ENCODE measurements around the gene TPST2.

TPST2 gene

DNA sequence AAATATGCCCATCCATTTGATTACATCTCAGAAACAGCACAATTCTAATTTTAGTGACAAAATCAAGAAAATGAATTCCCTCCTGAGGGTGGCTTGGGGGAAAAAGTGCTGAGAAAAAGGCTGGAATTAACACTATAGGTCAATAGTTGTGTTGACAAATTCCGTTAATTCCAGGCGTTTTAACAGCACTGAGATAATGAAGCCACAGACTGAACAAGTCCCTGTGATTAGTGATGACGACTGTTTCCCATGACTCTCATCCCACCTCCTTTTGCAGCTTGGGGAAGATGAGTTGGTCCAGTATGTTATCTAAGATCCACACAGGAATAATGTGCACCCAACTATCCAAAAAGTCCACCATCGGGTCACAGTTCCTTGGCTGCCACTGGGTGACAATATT lies 93.5 kb downstream of the TPST2 start:
- no peak for DNase-seq (ENCODE audit: low spot score)

DNA sequence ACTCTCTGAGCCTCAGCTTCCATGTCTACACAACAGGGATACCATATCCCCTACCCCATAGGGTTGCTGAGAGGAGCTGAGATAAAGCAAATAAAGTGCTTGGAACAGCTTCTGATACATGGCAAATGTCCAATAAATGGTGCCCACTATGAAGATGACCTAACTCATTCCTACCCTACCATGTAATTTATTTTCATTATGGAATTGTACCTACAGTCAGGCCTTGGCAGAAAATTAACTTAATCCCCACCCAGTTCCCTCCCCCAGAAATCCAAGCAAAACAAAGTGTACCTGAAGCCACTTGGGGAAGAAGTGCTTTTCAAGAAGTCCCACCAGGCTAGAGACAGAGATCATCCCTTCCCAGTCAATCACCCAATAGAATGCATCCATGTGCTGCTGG lies 95.4 kb downstream of the TPST2 start:
- no peak for DNase-seq (ENCODE audit: low spot score)

DNA sequence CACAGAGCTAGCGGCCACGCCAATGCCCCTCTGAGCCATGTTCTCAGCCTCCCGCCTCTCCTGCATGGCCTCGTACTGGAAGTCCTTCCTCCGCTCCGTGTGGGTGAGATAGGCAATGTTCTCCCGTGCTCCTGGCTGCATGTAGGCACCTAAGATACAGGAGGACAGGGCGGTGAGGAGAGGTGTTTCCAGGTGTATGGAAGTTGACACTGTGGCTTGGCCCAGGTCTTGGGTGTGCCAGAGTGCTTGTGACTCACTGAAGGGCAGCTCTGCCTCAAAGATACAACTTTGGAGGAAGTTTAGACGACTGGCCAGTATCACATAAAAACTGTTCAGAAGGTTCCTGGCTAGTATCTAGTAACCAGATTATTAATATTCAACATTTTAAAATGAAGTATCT lies 97.7 kb downstream of the TPST2 start:
- DNase-seq (ENCODE audit: low spot score) = no peak

GRCh38 chr22:26489447-26490036 lies 100.4 kb downstream of the TPST2 start:
- DNase-seq (ENCODE audit: low spot score) = no peak

GRCh38 chr22:26487996-26488395 lies 101.9 kb downstream of the TPST2 start:
- no peak for DNase-seq (ENCODE audit: low spot score)

GRCh38 chr22:26486394-26486793 lies 103.5 kb downstream of the TPST2 start:
- no peak for DNase-seq (ENCODE audit: low spot score)

DNA sequence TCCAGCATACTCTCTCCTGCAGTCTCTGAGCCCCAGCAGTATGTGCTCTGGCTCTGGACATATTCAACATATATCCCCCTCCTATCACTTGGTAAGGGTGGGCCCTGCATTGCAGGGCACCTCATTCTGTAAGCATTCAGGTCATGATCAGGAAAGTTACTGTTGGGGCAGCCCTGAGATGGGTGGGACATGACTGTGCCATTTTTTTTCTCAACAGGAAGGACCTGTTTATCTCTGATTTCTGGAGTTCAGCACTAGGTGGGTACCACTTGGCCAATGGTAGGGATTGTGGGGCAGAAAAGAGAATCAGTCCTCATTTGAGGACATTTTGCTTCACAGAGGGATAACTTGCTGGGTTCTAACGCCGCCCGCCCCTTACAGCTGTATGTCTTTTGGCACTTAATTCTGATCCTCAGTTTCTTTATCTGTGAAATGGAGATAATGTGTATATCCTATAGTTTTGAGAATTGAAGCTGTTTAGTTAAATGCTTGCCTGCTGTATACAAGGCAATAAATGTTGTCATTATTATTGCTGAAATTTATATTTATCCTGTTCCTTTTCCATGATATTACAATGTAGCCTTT lies 104.0 kb downstream of the TPST2 start:
- no peak for DNase-seq (ENCODE audit: low spot score)

GRCh38 chr22:26485013-26485412 lies 104.9 kb downstream of the TPST2 start:
- DNase-seq (ENCODE audit: low spot score) = no peak

- no peak for DNase-seq (ENCODE audit: low spot score)
Measured at GRCh38 chr22:26484360-26484706, 105.6 kb downstream of the TPST2 start.

- DNase-seq (ENCODE audit: low spot score) = peak; percentile 91
Measured at GRCh38 chr22:26483439-26484359, 106.2 kb downstream of the TPST2 start, which contains the start of the genes HPS4 and SRRD. Gene HPS4, minus strand, starts transcription at chr22:26483783. Its CDS starts 2,021 bp downstream, at chr22:26481762. Gene SRRD, plus strand, starts transcription at chr22:26483877. Its CDS starts 14 bp downstream, at chr22:26483891.

DNA sequence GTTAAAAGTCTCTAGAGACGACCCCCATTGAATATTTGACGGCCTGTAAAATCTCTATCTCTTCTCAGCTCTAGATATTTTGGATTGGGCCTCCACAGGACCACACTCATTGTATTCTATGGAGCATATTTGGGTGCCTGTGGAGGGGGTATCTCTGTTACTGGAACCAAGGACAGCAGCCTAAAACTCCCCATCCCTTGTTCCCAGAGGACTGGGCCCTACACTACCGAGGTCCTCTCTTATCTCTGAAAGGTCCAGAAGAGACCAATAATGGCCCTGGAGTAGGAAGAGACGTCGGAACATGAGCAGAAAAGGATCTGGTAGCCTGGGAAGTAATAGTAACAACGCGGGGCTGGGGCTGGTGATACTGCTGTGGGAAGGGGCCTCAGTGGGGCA lies 106.9 kb downstream of the TPST2 start:
- no peak for DNase-seq (ENCODE audit: low spot score)

DNA sequence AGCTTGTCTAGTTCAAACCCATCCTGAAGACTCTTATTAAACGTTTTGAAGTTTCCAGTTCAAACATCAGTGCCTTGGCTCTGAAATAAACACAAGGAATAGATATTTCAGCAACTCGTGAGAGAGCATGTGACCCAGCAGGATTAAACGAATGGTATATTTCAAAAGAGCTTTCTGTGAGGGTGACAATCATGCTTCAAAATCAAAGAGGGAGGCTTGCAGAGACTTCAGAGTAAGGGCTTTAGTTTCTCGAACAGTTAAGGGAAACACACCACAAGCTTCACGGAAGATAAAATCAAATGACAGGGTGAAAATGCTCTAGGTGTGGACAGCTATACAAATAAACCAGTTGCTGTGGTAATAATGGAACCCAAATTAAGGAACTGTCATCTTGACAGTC lies 107.8 kb downstream of the TPST2 start:
- no peak for DNase-seq (ENCODE audit: low spot score)

- DNase-seq (ENCODE audit: low spot score) = no peak
Measured at GRCh38 chr22:26481694-26482093, 108.2 kb downstream of the TPST2 start.

DNA sequence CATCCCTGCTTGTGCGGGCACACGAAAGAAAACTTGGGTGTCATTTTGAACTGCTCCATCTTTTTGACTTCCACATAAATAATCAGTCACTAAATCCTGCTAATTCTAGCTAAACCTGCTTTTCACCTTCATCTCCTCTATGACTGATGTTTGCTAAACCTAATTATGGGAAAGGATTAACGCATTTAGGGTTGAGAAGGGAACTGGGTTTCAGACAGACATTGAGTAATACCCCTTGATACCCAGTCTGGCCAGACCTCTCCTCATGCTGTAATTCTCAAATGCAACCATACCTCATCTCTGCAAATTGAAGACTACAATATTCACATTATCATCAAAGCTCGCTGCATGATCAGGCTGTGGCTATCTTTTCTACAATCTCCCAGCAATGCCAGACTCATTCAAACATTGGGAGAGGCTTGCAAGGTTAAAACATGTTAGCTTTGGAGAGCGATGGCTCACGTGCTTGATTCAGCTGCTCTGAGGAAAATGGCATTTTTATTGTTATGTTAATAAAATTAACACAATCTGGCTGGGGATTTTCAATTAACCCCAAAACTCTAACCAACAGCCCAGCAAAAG lies 108.7 kb downstream of the TPST2 start:
- no peak for DNase-seq (ENCODE audit: low spot score)

DNA sequence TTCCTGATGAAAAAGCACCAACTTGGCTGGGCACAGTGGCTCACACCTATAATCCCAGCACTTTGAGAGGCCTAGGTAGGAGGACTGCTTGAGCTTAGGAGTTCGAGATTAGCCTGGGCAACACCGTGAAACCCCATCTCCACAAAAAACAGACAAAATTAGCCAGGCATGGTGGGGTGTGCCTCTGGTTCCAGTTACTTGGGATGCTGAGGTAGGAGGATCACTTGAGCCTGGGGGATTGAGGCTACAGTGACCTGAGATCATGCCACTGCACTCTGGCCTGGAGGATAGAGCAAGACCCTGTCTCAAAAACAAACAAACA lies 109.4 kb downstream of the TPST2 start:
- DNase-seq (ENCODE audit: low spot score) = no peak

GRCh38 chr22:26479792-26480610 lies 109.9 kb downstream of the TPST2 start:
- no peak for DNase-seq (ENCODE audit: low spot score)

DNA sequence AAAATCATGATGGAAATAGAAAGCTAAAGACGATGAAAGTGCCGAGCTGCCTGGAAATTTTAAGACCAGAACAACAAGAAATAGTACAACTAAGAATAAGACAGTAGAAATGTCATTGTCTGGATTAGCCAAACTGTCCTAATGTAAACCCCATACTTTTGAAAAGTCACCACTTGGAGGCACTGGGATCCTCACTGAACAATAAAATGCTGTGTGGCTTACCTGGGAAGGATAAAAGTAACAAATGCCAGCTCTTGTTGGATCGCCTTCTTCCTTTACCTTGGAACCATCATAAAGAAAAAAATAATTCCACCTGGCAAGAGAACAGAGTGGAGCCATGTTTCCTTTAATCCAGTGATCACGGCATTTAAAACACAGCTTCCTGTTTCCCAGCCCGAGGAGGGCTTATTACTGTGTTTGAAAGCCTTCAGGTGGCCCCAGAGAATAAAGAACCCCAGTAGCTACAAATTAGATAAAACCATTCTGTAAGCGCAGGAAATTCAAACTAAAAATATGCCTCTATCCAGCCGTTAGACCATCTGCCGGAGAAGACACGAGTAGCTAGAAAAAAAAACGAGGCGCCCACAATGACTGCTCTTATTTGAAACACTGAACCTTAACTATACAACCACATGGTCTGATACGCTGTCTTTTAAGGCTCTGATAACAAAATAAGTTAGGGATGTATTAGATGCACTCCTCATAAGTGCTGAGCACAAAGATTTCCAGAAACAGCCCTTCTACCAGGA lies 110.7 kb downstream of the TPST2 start:
- DNase-seq (ENCODE audit: low spot score) = no peak

- no peak for DNase-seq (ENCODE audit: low spot score)
Measured at GRCh38 chr22:26477341-26477731, 112.6 kb downstream of the TPST2 start.

- DNase-seq (ENCODE audit: low spot score) = peak; percentile 48
Measured at GRCh38 chr22:26476705-26477340, 113.1 kb downstream of the TPST2 start.

DNA sequence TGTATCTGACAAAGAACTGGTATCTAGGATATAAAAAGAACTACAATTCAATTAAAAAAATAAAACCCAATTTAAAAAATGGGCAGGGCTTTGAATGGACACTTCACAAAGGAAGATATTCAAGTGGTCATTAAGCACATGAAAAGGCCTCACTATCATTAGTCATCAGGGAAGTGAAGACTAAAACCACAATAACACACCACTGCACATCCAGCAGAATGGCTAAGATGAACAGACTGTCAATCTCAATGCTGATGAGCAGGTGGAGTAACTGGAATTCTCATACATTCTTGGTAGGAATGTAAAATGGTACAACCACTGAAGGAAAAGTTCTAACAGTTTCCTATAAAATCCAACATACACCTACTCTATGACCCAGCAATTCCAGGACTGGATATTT lies 115.2 kb downstream of the TPST2 start:
- DNase-seq (ENCODE audit: low spot score) = no peak
